Common myeloid progenitor, CD34-positive (primary cell): ENCODE results near the gene FUS.
"Not testable (repeated sequence)": the region's sequence is repeated elsewhere in the genome, so short reads cannot be mapped to it uniquely, and the experiment has no call there.

Source experiments
- CTCF ChIA-PET: fragments of 350-600 bp; sonication (Branson Sonifier 250); formaldehyde crosslinking; loops from one replicate; lab custom pipeline; 2021; ENCODE audit warnings: antibody characterized with exemption; lab: Charles Lee
- POLR2A ChIA-PET: fragments of 350-600 bp; sonication (Branson Sonifier 250); formaldehyde crosslinking; loops from one replicate; lab custom pipeline; 2021; ENCODE audit warnings: antibody characterized with exemption; lab: Charles Lee
- DNase-seq, 3 donors: peaks; one replicate each; pipeline versions ENCODE4 v3.0.0 to v3.0.0-alpha.2; 2013
- H3K27ac ChIP-seq, 2 experiments: 1 replicate in 1 of 2; 2 replicates in 1 of 2; pipeline ENCODE4 v1.7.0; 2013; ENCODE audit warnings: inconsistent platforms in 2 of 2, low read length in 2 of 2, mild to moderate bottlenecking in 2 of 2, low read depth in 1 of 2, moderate library complexity in 1 of 2; ENCODE audit not compliant: severe bottlenecking in 2 of 2, insufficient read depth in 1 of 2, poor library complexity in 1 of 2
- H3K27me3 ChIP-seq, 5 experiments: replicated peaks in 2 of 5; 1 replicate in 3 of 5; 2 replicates in 2 of 5; pipeline versions ENCODE4 v1.6.1 to v1.7.0; 2013; ENCODE audit warnings: low read length in 4 of 5, mild to moderate bottlenecking in 2 of 5, moderate library complexity in 2 of 5, inconsistent platforms in 1 of 5; ENCODE audit not compliant: insufficient read depth in 5 of 5, control insufficient read depth in 4 of 5
- H3K36me3 ChIP-seq, 4 experiments: 1 replicate in 2 of 4; 2 replicates in 2 of 4; pipeline versions ENCODE4 v1.6.1 to v1.7.0; 2013; ENCODE audit warnings: low read length in 3 of 4, control low read depth in 1 of 4, mild to moderate bottlenecking in 1 of 4; ENCODE audit not compliant: control insufficient read depth in 4 of 4, insufficient read depth in 4 of 4
- H3K4me1 ChIP-seq, 4 experiments: 1 replicate in 3 of 4; 2 replicates in 1 of 4; pipeline versions ENCODE4 v1.6.1 to v1.7.1; 2013; ENCODE audit warnings: low read length in 3 of 4, mild to moderate bottlenecking in 3 of 4, control low read depth in 1 of 4, inconsistent platforms in 1 of 4, moderate library complexity in 1 of 4; ENCODE audit not compliant: control insufficient read depth in 4 of 4, insufficient read depth in 4 of 4; ENCODE audit errors: control extremely low read depth in 1 of 4
- H3K4me3 ChIP-seq, 7 experiments: 1 replicate in 4 of 7; 2 replicates in 3 of 7; pipeline versions ENCODE4 v1.5.1 to v1.7.0; 2013; ENCODE audit warnings: mild to moderate bottlenecking in 7 of 7, low read length in 6 of 7, moderate library complexity in 6 of 7, inconsistent platforms in 2 of 7, low read depth in 2 of 7, control low read depth in 1 of 7; ENCODE audit not compliant: insufficient read depth in 4 of 7, control insufficient read depth in 1 of 7; ENCODE audit errors: extremely low read depth in 1 of 7
- H3K9me3 ChIP-seq, 5 experiments: 1 replicate in 4 of 5; 2 replicates in 1 of 5; pipeline versions ENCODE4 v1.6.1 to v1.7.1; 2013; ENCODE audit warnings: low read length in 4 of 5, mild to moderate bottlenecking in 2 of 5, inconsistent platforms in 1 of 5, low read depth in 1 of 5, moderate library complexity in 1 of 5; ENCODE audit not compliant: control insufficient read depth in 4 of 5, insufficient read depth in 2 of 5; ENCODE audit errors: control extremely low read depth in 1 of 5
- WGBS: methylation state at CpG from one replicate; pipeline ENCODE4 v1.1.5; 2013; ENCODE audit not compliant: insufficient coverage; 5-methylcytosine and 5-hydroxymethylcytosine counted together

The FUS gene

GRCh38 chr16:31138621-31139578 lies 41.0 kb upstream of the FUS start:
- POLR2A ChIA-PET = no interaction called here
- Histone ChIP-seq H3K27ac (no peak overlapping the region), H3K9me3 (no peaks in the 10 kb centered on the region), H3K4me1 (peaks cover 0 to 17% (median 17%) of the 10 kb centered on the region in 4 experiments), H3K27me3 (no peaks in the 10 kb centered on the region), H3K36me3 (no peaks in the 10 kb centered on the region), H3K4me3 (no peak overlapping the region)
- 95% methylated on average over 23 of the region's 27 CpGs for WGBS
- no peak for DNase-seq
- CTCF ChIA-PET = interaction anchor here (0.5 to 8.5 kb wide), 3 partner anchors 10 to 39 kb away, joined by 3 to 123 read pairs (median 3); no protein-coding TSS in a partner anchor

- H3K36me3 ChIP-seq, POLR2A ChIA-PET, H3K27me3 ChIP-seq, DNase-seq, H3K9me3 ChIP-seq: not testable (repeated sequence)
- peaks cover 0 to 17% (median 17%) of the 10 kb centered on the region in 4 experiments for H3K4me1 ChIP-seq
- WGBS = 98% methylated on average over 9 of the region's 9 CpGs
- H3K27ac ChIP-seq = peak overlapping the region in 1 of 2 experiments; percentile 77
- H3K4me3 ChIP-seq = peak overlapping the region in 1 of 7 experiments; percentile 52
- CTCF ChIA-PET = interaction anchor here (1.4 to 8.5 kb wide), 6 partner anchors 12 to 156 kb away, joined by 4 to 123 read pairs (median 10); partner anchors contain the start of genes HSD3B7 and KAT8
These were observed 38.9 kb upstream of the FUS start for GRCh38 chr16:31141071-31141469.

GRCh38 chr16:31141489-31142108 lies 38.3 kb upstream of the FUS start:
- H3K27ac ChIP-seq = peak overlapping the region in 1 of 2 experiments; percentile 77
- no peaks in the 10 kb centered on the region for H3K27me3 ChIP-seq
- WGBS = 44% methylated on average over 9 of the region's 10 CpGs
- ChIA-PET CTCF (interaction anchor here (0.6 to 8.5 kb wide), 28 partner anchors 10 to 569 kb away, joined by 3 to 123 read pairs (median 5); partner anchors contain the start of genes HSD3B7, ITGAM, KAT8 and VKORC1), POLR2A (interaction anchor here (0.9 to 2.6 kb wide), 7 partner anchors 12 to 68 kb away, joined by 3 to 22 read pairs (median 5); partner anchors contain the start of genes BCKDK, FUS, KAT8 and ZNF646)
- DNase-seq = no peak
- peak overlapping the region in 5 of 7 experiments; percentile 29 to 72 (median 53) for H3K4me3 ChIP-seq
- no peaks in the 10 kb centered on the region for H3K9me3 ChIP-seq
- H3K36me3 ChIP-seq = no peaks in the 10 kb centered on the region
- H3K4me1 ChIP-seq = peaks cover 0 to 17% (median 17%) of the 10 kb centered on the region in 4 experiments

- peak overlapping the region in 1 of 2 experiments; percentile 77 for H3K27ac ChIP-seq
- ChIA-PET POLR2A (interaction anchor here (0.6 to 2.6 kb wide), 9 partner anchors 13 to 139 kb away, joined by 3 to 22 read pairs (median 5); partner anchors contain the start of genes BCKDK, FUS, KAT8 and ZNF646), CTCF (interaction anchor here (0.6 to 8.5 kb wide), 29 partner anchors 9 to 568 kb away, joined by 3 to 123 read pairs (median 5); partner anchors contain the start of genes HSD3B7, ITGAM, KAT8 and VKORC1)
- DNase-seq = peak; percentile 98 to 99 (median 99)
- 8% methylated on average over 73 of the region's 89 CpGs for WGBS
- H3K4me1 ChIP-seq = peaks cover 0 to 17% (median 17%) of the 10 kb centered on the region in 4 experiments
- no peaks in the 10 kb centered on the region for H3K36me3 ChIP-seq
- H3K9me3 ChIP-seq = no peaks in the 10 kb centered on the region
- H3K27me3 ChIP-seq = no peaks in the 10 kb centered on the region
- peak overlapping the region; percentile 40 to 75 (median 52) for H3K4me3 ChIP-seq
These were observed 37.6 kb upstream of the FUS start for GRCh38 chr16:31142109-31143010.

GRCh38 chr16:31143011-31143693 lies 36.8 kb upstream of the FUS start:
- Histone ChIP-seq H3K4me3 (peak overlapping the region in 3 of 7 experiments; percentile 63 to 75 (median 66)), H3K9me3 (no peaks in the 10 kb centered on the region), H3K36me3 (no peaks in the 10 kb centered on the region), H3K27me3 (no peaks in the 10 kb centered on the region), H3K4me1 (peaks cover 0 to 19% (median 17%) of the 10 kb centered on the region in 4 experiments), H3K27ac (no peak overlapping the region)
- CTCF ChIA-PET = interaction anchor here (0.8 to 8.5 kb wide), 21 partner anchors 9 to 119 kb away, joined by 3 to 123 read pairs (median 6); partner anchors contain the start of genes ITGAM, KAT8, VKORC1 and ZNF646
- WGBS = 67% methylated on average over 10 of the region's 22 CpGs
- POLR2A ChIA-PET = interaction anchor here (0.8 to 2.6 kb wide), 5 partner anchors 14 to 69 kb away, joined by 3 to 22 read pairs (median 8); partner anchors contain the start of genes KAT8, ZNF646 and ZNF668
- no peak for DNase-seq
